Skin epidermis (tissue), 12 donors: ENCODE measurements around the gene MAT2B.

ENCODE experiments used
- H3K27ac ChIP-seq, 21 experiments: fragments of 200-600 bp; sonication (generic) in 11 of 21; one replicate each; pipeline ENCODE4 v1.5.0; 2020; ENCODE audit warnings: mild to moderate bottlenecking in 3 of 21, inconsistent platforms in 2 of 21, moderate library complexity in 2 of 21
- H3K4me3 ChIP-seq, 7 experiments: fragments of 200-600 bp; sonication (generic) in 2 of 7; one replicate each; pipeline ENCODE4 v1.5.0; 2020; ENCODE audit warnings: inconsistent platforms in 2 of 7, mild to moderate bottlenecking in 2 of 7, moderate library complexity in 1 of 7

MAT2B gene

GRCh38 chr5:163542771-163543170 lies 37.4 kb downstream of the MAT2B start:
- Histone ChIP-seq H3K27ac (no peak overlapping the region), H3K4me3 (no peak overlapping the region)

GRCh38 chr5:163544041-163544440 lies 38.6 kb downstream of the MAT2B start:
- Histone ChIP-seq H3K4me3 (no peak overlapping the region), H3K27ac (no peak overlapping the region)

GRCh38 chr5:163544836-163545235 lies 39.4 kb downstream of the MAT2B start:
- H3K27ac ChIP-seq: no peak overlapping the region
- no peak overlapping the region for H3K4me3 ChIP-seq

GRCh38 chr5:163548649-163549048 lies 43.2 kb downstream of the MAT2B start:
- H3K4me3 ChIP-seq: no peak overlapping the region
- no peak overlapping the region for H3K27ac ChIP-seq

- Histone ChIP-seq H3K4me3 (no peak overlapping the region), H3K27ac (no peak overlapping the region)
Observed at GRCh38 chr5:163551156-163551555, 45.7 kb downstream of the MAT2B start.

- Histone ChIP-seq H3K4me3 (no peak overlapping the region), H3K27ac (no peak overlapping the region)
Observed at GRCh38 chr5:163552536-163552935, 47.1 kb downstream of the MAT2B start.

GRCh38 chr5:163561339-163561738 lies 55.9 kb downstream of the MAT2B start:
- H3K4me3 ChIP-seq: no peak overlapping the region
- no peak overlapping the region for H3K27ac ChIP-seq

- Histone ChIP-seq H3K4me3 (no peak overlapping the region), H3K27ac (no peak overlapping the region)
Observed at GRCh38 chr5:163562071-163562470, 56.7 kb downstream of the MAT2B start.

GRCh38 chr5:163563112-163563511 lies 57.7 kb downstream of the MAT2B start:
- Histone ChIP-seq H3K27ac (no peak overlapping the region), H3K4me3 (no peak overlapping the region)

- H3K4me3 ChIP-seq: no peak overlapping the region
- no peak overlapping the region for H3K27ac ChIP-seq
Observed at GRCh38 chr5:163563880-163564279, 58.5 kb downstream of the MAT2B start.

- no peak overlapping the region for H3K27ac ChIP-seq
- no peak overlapping the region for H3K4me3 ChIP-seq
Observed at GRCh38 chr5:163564321-163564938, 59.0 kb downstream of the MAT2B start.

- H3K27ac ChIP-seq: no peak overlapping the region
- peak overlapping the region in 2 of 7 experiments; percentile 14 to 35 for H3K4me3 ChIP-seq
Observed at GRCh38 chr5:163565492-163565891, 60.1 kb downstream of the MAT2B start.

- peak overlapping the region in 5 of 7 experiments; percentile 7 to 35 (median 14) for H3K4me3 ChIP-seq
- H3K27ac ChIP-seq: no peak overlapping the region
Observed at GRCh38 chr5:163565931-163566608, 60.7 kb downstream of the MAT2B start.

- Histone ChIP-seq H3K27ac (no peak overlapping the region), H3K4me3 (no peak overlapping the region)
Observed at GRCh38 chr5:163566678-163567077, 61.3 kb downstream of the MAT2B start.

GRCh38 chr5:163567811-163568210 lies 62.4 kb downstream of the MAT2B start:
- Histone ChIP-seq H3K27ac (no peak overlapping the region), H3K4me3 (no peak overlapping the region)
